Spleen (tissue), 11 donors: ENCODE data around the gene ASTN1. TPM values are rescaled to one million over a fixed set of nuclear protein-coding genes. Genes with fewer than 3 reads are reported as not detected.

Experiments
- DNase-seq: peaks from one replicate; pipeline ENCODE4 v3.0.0-alpha.2; 2020
- H3K27ac ChIP-seq, 8 donors: fragments of 200-600 bp; sonication (generic) in 7 of 8; 1 replicate in 4 of 8; 2 replicates in 4 of 8; pipeline versions ENCODE4 v1.5.0 to v1.8.0; 2016 to 2021; ENCODE audit warnings: inconsistent platforms in 4 of 8, mild to moderate bottlenecking in 4 of 8, moderate library complexity in 1 of 8
- H3K27me3 ChIP-seq, 7 donors: fragments of 200-600 bp; sonication (generic) in 6 of 7; replicated peaks in 1 of 7; 1 replicate in 4 of 7; 2 replicates in 3 of 7; pipeline versions ENCODE4 v1.5.0 to v1.8.0; 2016 to 2021; ENCODE audit warnings: inconsistent platforms in 3 of 7, mild to moderate bottlenecking in 1 of 7
- H3K36me3 ChIP-seq, 6 donors: fragments of 200-600 bp; sonication (generic) in 5 of 6; 1 replicate in 4 of 6; 2 replicates in 2 of 6; pipeline versions ENCODE4 v1.5.0 to v1.8.0; 2016 to 2021; ENCODE audit warnings: inconsistent platforms in 2 of 6
- H3K4me1 ChIP-seq, 6 donors: fragments of 200-600 bp; sonication (generic) in 5 of 6; 1 replicate in 3 of 6; 2 replicates in 3 of 6; pipeline versions ENCODE4 v1.5.0 to v1.8.0; 2016 to 2021; ENCODE audit warnings: inconsistent platforms in 3 of 6
- H3K4me3 ChIP-seq, 8 donors: fragments of 200-600 bp; sonication (generic) in 7 of 8; 1 replicate in 4 of 8; 2 replicates in 4 of 8; pipeline versions ENCODE4 v1.5.0 to v1.8.0; 2016 to 2021; ENCODE audit warnings: inconsistent platforms in 4 of 8, mild to moderate bottlenecking in 4 of 8, moderate library complexity in 2 of 8
- H3K9me3 ChIP-seq, 8 donors: fragments of 200-600 bp; sonication (generic) in 7 of 8; 1 replicate in 4 of 8; 2 replicates in 4 of 8; pipeline versions ENCODE4 v1.5.0 to v1.8.0; 2016 to 2021; ENCODE audit warnings: inconsistent platforms in 4 of 8
- CTCF ChIP-seq, 11 experiments: fragments of 200-600 bp in 7 of 11; fragments of 450-650 bp in 4 of 11; sonication (generic) in 4 of 11; IDR thresholded peaks in 8 of 11; conservative IDR thresholded peaks in 3 of 11; 1 replicate in 7 of 11; 2 replicates in 4 of 11; pipeline versions ENCODE4 v1.4.0 to v1.8.0; 2016 to 2021; ENCODE audit warnings: antibody characterized with exemption in 11 of 11, inconsistent platforms in 4 of 11, mild to moderate bottlenecking in 1 of 11
- POLR2A ChIP-seq, 3 donors: fragments of 450-650 bp; IDR thresholded peaks; one replicate each; pipeline ENCODE4 v1.5.1; 2017; ENCODE audit warnings: antibody characterized with exemption in 3 of 3, mild to moderate bottlenecking in 1 of 3
- POLR2AphosphoS5 ChIP-seq, 3 donors: sonication (generic); formaldehyde crosslinking; IDR thresholded peaks; one replicate each; pipeline ENCODE4 v1.5.1; 2017; ENCODE audit warnings: antibody characterized with exemption in 3 of 3
- WGBS, 5 donors: extraction: QIAGEN DNeasy Blood & Tissue Kit in 3 of 5; methylation state at CpG; one replicate each; pipeline versions ENCODE4 v1.1.5 to v1.1.7; 2013 to 2018; 5-methylcytosine and 5-hydroxymethylcytosine counted together
- intact Hi-C: fragments of 100-400 bp; cut with DNase I; formaldehyde crosslinking; loops from one replicate; pipeline ENCODE4 v1.15.0; 2023; ENCODE audit warnings: low total_unique reads
- polyA plus RNA-seq, 3 donors: library from polyadenylated mRNA; stranded (reverse); fragments of 200-250 nt; gene quantifications; one replicate each; pipeline ENCODE4 v1.2.1, GENCODE V29; 2013
- total RNA-seq, 7 donors: library from RNA; depleted of rRNA in 3 of 7; stranded (reverse); fragments of >200 nt in 3 of 7; fragmentation: NEBNext Ultra II Directional in 4 of 7; extraction: Animal tissue kit (Norgen Biotek cat#: 25700) in 4 of 7; gene quantifications; one replicate each; pipeline versions ENCODE4 v1.1.0 to v1.2.1, GENCODE V29; 2016 to 2021
- donor health status: healthy with polysubstance abuse.
- donor health status: DM: no; HTN: no; CAD: no; lungs with moderate emphysema.
- donor health status: DM: no; HTN: no; CAD: no.
- donor health status: Bipolar disorder and iron deficiency.
- donor health status: healthy.
- donor health status: DM: no; HTN: no; CAD: no.
- donor health status: DM: yes; HTN: yes; CAD: no.

The ASTN1 gene
- total and polyA plus RNA-seq, 10 donors: 0.56 to 7.5 (median 4.2) TPM

DNA sequence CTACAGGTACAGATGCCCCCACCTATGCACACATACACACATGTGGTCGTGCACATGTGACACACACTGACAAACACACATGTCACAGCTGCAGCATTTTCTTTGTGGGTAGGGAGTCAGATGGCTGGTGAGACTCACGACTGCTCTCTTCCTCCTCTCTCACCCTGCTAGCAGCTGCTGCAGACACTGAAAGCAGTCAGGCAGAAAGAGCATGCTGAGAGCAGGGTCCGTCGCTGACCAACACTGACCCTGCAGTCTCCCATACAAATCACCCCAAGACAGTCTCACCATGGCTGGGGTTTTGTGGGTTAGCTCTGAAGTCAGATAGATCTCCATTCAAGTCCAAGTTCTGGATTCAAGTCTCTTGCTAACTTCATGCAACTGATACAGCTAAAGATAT lies 188.3 kb downstream of the ASTN1 start:
- Histone ChIP-seq H3K27me3 (no peaks in the 10 kb centered on the region), H3K4me3 (no peak overlapping the region), H3K9me3 (no peaks in the 10 kb centered on the region), H3K27ac (no peak overlapping the region), H3K36me3 (no peaks in the 10 kb centered on the region), H3K4me1 (no peaks in the 10 kb centered on the region)
- intact Hi-C loops: no loop called here
- WGBS, 5 donors: 51 to 70% (median 61%) methylated on average over 3 to 4 of the region's 4 CpGs
- no peak for TF ChIP-seq CTCF (IDR thresholded peaks at IDR 0.05 in 8 of 11, conservative IDR thresholded peaks at IDR 0.05 in 3 of 11)
- no peak for TF ChIP-seq POLR2A (IDR thresholded peaks at IDR 0.05)
- TF ChIP-seq POLR2AphosphoS5 (IDR thresholded peaks at IDR 0.05): no peak
- no peak for DNase-seq

DNA sequence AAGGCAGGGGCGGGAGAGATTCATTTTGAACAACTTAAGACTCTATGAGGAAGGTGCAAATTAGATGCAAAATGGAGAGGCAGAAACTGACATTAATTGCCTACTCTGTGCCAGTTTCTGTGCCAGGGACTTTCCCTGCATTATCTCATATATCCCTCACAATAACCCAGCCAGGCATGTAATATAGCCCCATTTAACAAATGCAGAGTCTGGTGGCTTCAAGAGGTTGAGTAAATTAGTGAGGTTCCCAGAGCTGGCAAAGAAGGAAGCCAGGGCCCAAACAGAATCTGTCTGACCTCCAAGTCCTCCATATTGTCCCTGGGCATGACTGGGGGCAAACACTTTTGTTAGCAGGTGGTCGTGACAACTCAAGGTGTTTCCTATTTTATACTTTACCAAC lies 199.8 kb downstream of the ASTN1 start:
- TF ChIP-seq POLR2AphosphoS5 (IDR thresholded peaks at IDR 0.05): no peak
- TF ChIP-seq POLR2A (IDR thresholded peaks at IDR 0.05): no peak
- TF ChIP-seq CTCF (IDR thresholded peaks at IDR 0.05 in 8 of 11, conservative IDR thresholded peaks at IDR 0.05 in 3 of 11): no peak
- H3K36me3 ChIP-seq: no peaks in the 10 kb centered on the region
- no peak overlapping the region for H3K4me3 ChIP-seq
- intact Hi-C loops: no loop called here
- no peak for DNase-seq
- no peaks in the 10 kb centered on the region for H3K9me3 ChIP-seq
- H3K27ac ChIP-seq: no peak overlapping the region
- 65 to 80% (median 70%) methylated on average over 2 of the region's 2 CpGs for WGBS, 5 donors
- peaks cover 0 to under 1% (median 0%) of the 10 kb centered on the region in 6 donors for H3K4me1 ChIP-seq
- H3K27me3 ChIP-seq: no peaks in the 10 kb centered on the region

- WGBS, 5 donors: 77 to 89% (median 82%) methylated on average over 2 of the region's 2 CpGs
- DNase-seq: no peak
- H3K4me3 ChIP-seq: no peak overlapping the region
- H3K27me3 ChIP-seq: no peaks in the 10 kb centered on the region
- TF ChIP-seq POLR2AphosphoS5 (IDR thresholded peaks at IDR 0.05) (no peak), CTCF (IDR thresholded peaks at IDR 0.05 in 8 of 11, conservative IDR thresholded peaks at IDR 0.05 in 3 of 11) (no peak), POLR2A (IDR thresholded peaks at IDR 0.05) (no peak)
- H3K9me3 ChIP-seq: no peaks in the 10 kb centered on the region
- peaks cover 0 to 4% (median 0%) of the 10 kb centered on the region in 6 donors for H3K4me1 ChIP-seq
- H3K36me3 ChIP-seq: no peaks in the 10 kb centered on the region
- intact Hi-C loops: no loop called here
- H3K27ac ChIP-seq: no peak overlapping the region
These were observed 201.3 kb downstream of the ASTN1 start for GRCh38 chr1:176963181-176963580.

- Histone ChIP-seq H3K4me3 (no peak overlapping the region), H3K36me3 (no peaks in the 10 kb centered on the region), H3K9me3 (no peaks in the 10 kb centered on the region), H3K4me1 (peaks cover 0 to 4% (median 0%) of the 10 kb centered on the region in 6 donors), H3K27me3 (no peaks in the 10 kb centered on the region), H3K27ac (no peak overlapping the region)
- no peak for DNase-seq
- TF ChIP-seq POLR2A (IDR thresholded peaks at IDR 0.05): no peak
- TF ChIP-seq POLR2AphosphoS5 (IDR thresholded peaks at IDR 0.05): no peak
- no peak for TF ChIP-seq CTCF (IDR thresholded peaks at IDR 0.05 in 8 of 11, conservative IDR thresholded peaks at IDR 0.05 in 3 of 11)
- 60 to 94% (median 71%) methylated on average over 2 of the region's 2 CpGs for WGBS, 5 donors
- intact Hi-C loops: no loop called here
These were observed 202.8 kb downstream of the ASTN1 start for GRCh38 chr1:176961678-176962077.
